ENCODE data around the gene ZBTB7A.

- TF ChIP-seq CTCF (IDR thresholded peaks at IDR 0.05; ENCODE audit: low read depth, low read length) (no peak), POLR2A (IDR thresholded peaks at IDR 0.05; ENCODE audit: extremely low read depth, insufficient read length) (peak; percentile 19), MYC (IDR thresholded peaks at IDR 0.05; ENCODE audit: low read depth, low read length) (no peak)
These were observed 1.1 kb downstream of the ZBTB7A start for GRCh38 chr19:4065430-4066175.

All from NB4 (cell line).